GM19324 (cell line): Measurements from ENCODE around the gene ASCL5.
A peak's percentile ranks its signal among the peaks of the same experiment; 100 is the strongest.

Experiments
- ATAC-seq: cut with Tn5 transposase; IDR thresholded peaks from one replicate; pipeline ENCODE4 v1.9.1; 2021; ENCODE audit warnings: mild to moderate bottlenecking, moderate library complexity; ENCODE audit not compliant: unreplicated experiment, low FRiP score

The ASCL5 gene

GRCh38 chr1:201153474-201154388 is 26.7 kb upstream of the ASCL5 start:
- ATAC-seq: peak; percentile 73

GRCh38 chr1:201149400-201149799 is 22.4 kb upstream of the ASCL5 start:
- ATAC-seq: no peak

DNA sequence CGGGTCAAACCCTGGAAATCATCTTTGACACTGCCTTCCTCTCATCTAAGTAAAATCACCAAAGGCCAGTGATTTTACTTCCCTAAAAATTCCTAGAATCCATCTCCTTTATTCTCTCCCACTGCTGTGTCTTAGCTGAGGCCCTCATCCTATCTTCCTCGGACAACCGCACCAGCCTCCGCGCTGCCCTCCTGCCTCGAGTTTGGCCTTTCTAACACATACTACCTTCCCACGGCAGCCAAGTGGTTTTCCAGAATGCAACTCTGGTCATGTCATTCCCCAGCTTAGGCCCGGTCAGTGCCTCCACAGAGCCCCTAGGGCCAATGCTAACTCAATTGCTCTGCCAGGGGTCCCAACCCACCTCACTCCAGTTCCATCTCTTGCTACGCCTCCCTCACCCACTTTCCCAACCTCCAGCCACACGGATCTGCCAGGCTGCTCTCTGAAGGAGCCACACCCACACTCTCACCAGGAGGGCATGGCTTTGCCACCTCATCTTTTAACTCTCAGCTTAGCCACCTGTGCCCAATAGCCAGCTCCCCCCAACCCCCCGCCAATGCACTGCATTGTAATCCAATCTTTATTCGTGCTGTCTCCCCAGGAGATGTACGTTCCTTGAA is 20.5 kb upstream of the ASCL5 start:
- ATAC-seq: no peak

- no peak for ATAC-seq
These were observed 19.8 kb upstream of the ASCL5 start for GRCh38 chr1:201146626-201147390.

- ATAC-seq: no peak
These were observed 18.8 kb upstream of the ASCL5 start for GRCh38 chr1:201145816-201146215.

- ATAC-seq: no peak
These were observed 18.1 kb upstream of the ASCL5 start for GRCh38 chr1:201145132-201145531.

GRCh38 chr1:201144701-201145100 is 17.7 kb upstream of the ASCL5 start:
- ATAC-seq: no peak

- ATAC-seq: no peak
These were observed 17.0 kb upstream of the ASCL5 start for GRCh38 chr1:201143726-201144635.

DNA sequence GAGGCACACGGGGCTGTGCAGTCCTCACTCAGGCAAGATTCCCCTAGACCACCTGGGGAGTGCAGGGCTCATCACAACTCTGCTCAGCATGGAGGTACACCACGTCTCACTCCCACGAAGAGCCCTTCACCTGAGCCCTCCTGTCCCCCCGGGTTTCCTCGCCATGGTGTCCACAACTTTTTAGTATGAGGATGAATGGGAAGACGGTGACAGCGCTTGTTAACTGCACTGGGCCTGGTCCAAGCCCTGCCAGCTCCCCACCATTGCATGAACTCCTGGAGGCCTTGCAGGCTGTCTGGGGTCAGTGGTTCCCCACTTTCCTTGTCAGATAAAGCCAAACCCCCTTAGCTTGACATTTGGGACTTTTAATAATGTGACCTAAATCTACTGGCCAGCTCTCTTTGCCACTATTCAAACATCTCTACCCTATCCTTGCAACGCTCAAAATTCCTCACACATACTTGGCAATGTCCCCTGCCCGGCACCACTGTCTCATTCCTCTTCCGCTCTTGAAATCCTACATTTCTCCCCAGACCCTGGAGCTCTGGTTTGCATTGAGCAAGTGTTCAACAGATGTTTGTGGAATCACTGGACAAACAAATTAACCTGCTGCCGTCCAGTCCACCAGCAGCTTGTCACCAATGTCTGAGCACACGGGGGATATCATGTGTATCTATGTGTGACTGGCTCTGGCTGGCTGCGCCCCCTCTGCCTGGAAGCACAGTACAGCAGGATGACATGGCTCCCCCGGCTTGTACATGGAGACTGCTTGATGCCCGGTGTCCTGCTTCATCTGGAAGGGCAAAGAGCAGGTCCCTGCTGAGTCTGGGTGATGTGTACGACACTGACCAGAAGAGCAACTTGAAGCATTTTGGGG is 16.1 kb upstream of the ASCL5 start:
- no peak for ATAC-seq

DNA sequence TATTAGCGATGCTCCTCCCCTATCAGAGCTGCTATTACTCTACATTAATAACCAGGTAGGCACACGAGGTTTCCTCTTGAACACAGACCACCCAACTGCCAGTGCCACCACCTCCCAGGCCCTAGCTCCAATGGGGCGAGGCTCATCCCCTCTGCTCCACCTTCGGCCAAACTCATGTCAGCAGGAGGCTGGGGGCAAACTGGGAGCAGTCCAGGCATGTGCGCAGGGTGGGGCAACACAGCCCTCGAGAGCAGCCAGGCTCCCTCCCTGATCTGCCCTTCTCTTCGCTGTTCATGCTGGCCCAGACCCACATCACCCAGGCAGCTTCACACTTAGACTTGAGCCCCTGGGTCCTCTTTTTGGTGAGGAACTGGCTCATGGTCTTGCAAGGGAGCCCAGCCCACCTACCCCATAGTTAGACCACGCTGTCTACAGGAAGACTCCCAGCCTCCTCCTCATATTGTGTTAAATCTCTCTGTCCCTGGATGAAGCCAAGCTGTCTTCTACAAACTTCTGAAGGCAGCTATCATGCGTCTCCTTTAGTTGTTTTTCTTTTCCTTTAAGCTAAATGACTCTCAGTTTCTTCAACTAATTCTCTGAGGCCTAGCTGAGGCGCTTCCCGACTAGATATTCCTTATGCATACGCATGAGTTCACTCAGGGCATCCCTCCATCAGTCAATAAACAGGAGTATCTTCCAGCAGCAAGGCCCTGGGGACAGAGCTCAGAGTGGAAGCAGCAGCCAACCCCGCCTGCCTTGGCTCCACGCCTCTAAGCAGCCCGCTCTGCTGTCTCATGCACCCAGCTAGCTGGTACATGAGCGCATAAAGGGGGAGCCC is 15.2 kb upstream of the ASCL5 start:
- no peak for ATAC-seq

DNA sequence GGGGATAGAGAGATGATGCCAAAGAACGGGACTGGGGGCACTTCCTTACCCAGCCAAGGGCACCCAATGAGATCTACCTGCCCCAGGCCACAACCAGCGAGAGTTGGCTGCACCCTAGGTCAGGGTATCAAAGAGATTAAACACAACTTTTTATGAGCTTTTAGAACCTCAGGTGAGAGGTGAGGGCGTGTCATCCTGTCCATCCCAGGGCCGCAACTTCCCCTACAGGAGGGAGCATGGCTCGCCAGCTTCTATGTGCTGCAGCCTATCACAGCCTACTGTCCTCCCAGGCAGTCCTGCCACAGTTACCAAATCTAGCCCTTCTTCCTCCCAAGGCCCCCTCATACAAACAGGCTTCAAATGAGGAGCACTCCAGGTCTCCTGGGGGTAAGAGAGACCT is 14.4 kb upstream of the ASCL5 start:
- no peak for ATAC-seq

- ATAC-seq: no peak
These were observed 13.9 kb upstream of the ASCL5 start for GRCh38 chr1:201140941-201141260.

GRCh38 chr1:201140235-201140940 is 13.4 kb upstream of the ASCL5 start:
- no peak for ATAC-seq

DNA sequence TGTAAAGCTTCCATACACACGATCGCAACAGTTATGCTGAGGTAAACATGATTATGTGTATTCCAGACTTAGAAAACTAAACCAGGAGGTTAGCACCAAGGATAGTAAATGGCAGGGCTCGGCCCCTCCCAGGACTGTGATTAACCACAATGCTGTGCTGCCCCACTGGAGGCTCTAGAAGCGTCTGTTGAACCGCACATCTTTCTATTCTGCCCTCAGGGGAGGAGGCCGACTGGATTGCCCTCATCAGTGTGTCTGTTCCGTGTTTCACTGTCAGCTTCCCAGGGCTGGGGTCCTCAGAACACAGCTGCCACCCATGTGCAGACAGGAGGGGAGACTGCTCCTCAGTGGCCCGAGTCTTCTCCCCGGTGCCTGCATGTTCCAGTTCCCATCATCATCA is 12.8 kb upstream of the ASCL5 start:
- ATAC-seq: no peak

- no peak for ATAC-seq
These were observed 12.3 kb upstream of the ASCL5 start for GRCh38 chr1:201139306-201139705.

GRCh38 chr1:201138311-201138840 is 11.4 kb upstream of the ASCL5 start:
- ATAC-seq: no peak

GRCh38 chr1:201137579-201138310 is 10.8 kb upstream of the ASCL5 start:
- ATAC-seq: no peak
